Nephron progenitor cell (in vitro differentiated cells): ENCODE results near the gene ST3GAL4.
A peak's percentile ranks its signal among the peaks of the same experiment; 100 is the strongest.

ENCODE experiments used
- DNase-seq: peaks from one replicate; pipeline ENCODE4 v3.0.0; 2021
- H3K27ac Mint-ChIP-seq: 2 replicates; pipeline ENCODE4 v1.8.0; 2021; ENCODE audit warnings: mild to moderate bottlenecking, moderate library complexity, mixed read lengths
- H3K27me3 Mint-ChIP-seq: 2 replicates; pipeline ENCODE4 v1.8.0; 2021; ENCODE audit warnings: mild to moderate bottlenecking, low read depth, mixed read lengths; ENCODE audit not compliant: poor library complexity
- H3K36me3 Mint-ChIP-seq: 2 replicates; pipeline ENCODE4 v1.8.0; 2021; ENCODE audit warnings: low read depth, mixed read lengths
- H3K4me1 Mint-ChIP-seq: 2 replicates; pipeline ENCODE4 v1.8.0; 2021; ENCODE audit warnings: mixed read lengths
- H3K4me3 Mint-ChIP-seq: 2 replicates; pipeline ENCODE4 v1.8.0; 2021; ENCODE audit warnings: mild to moderate bottlenecking, moderate library complexity, mixed read lengths
- H3K9me3 Mint-ChIP-seq: 2 replicates; pipeline ENCODE4 v1.8.0; 2021; ENCODE audit warnings: mild to moderate bottlenecking, moderate library complexity, mixed read lengths
- TF ChIP-seq, protein P1 (sequence below): fragments of 200-600 bp; sonication (generic); IDR thresholded peaks from 2 replicates; pipeline ENCODE4 v1.5.0; 2021; ENCODE audit warnings: antibody characterized with exemption

ST3GAL4 gene

DNA sequence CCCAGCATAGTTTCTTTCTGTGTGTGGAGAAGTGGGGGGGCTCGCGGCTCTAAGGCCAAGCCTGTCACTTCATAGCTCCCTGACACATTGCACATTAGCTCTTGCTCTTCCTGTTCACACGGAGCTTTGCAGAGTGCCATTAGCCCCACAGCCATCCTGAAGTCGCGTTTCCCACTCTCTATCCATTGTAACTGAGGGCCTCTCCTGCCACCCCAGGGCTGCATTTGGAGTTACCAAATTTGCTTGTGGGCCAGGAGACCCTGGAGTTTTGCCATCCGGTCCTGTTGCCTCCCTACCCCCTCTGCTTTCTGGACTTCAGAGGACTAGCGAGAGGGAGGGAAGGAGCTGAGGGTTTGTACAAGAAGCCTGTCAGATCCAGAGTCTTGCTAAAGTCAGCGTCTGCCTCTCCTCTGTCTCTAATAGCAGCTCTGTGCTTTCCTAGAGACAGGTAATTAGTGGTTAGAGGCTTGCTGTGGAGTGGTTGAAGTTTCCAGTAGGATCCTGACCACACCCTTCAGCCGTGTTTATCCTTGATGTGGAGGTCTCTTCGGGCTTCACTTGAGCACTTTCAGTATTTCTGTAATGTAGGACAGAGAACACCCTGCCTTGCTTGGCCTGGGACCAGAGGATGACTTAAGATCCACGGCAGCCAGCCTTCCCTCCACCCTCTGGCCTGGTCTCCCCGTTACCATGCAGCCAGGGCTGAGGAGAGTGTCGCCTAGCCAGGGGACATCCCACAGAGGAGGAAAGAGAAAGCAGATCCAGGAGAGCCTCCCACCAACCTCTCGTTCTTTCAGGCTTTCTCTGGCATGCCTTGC, 37.5 kb upstream of the ST3GAL4 start:
- DNase-seq, result no peak
- TF ChIP-seq, protein P1, sequence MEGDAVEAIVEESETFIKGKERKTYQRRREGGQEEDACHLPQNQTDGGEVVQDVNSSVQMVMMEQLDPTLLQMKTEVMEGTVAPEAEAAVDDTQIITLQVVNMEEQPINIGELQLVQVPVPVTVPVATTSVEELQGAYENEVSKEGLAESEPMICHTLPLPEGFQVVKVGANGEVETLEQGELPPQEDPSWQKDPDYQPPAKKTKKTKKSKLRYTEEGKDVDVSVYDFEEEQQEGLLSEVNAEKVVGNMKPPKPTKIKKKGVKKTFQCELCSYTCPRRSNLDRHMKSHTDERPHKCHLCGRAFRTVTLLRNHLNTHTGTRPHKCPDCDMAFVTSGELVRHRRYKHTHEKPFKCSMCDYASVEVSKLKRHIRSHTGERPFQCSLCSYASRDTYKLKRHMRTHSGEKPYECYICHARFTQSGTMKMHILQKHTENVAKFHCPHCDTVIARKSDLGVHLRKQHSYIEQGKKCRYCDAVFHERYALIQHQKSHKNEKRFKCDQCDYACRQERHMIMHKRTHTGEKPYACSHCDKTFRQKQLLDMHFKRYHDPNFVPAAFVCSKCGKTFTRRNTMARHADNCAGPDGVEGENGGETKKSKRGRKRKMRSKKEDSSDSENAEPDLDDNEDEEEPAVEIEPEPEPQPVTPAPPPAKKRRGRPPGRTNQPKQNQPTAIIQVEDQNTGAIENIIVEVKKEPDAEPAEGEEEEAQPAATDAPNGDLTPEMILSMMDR, result no peak
- Mint-ChIP-seq H3K36me3 (peaks cover 61% of the 10 kb centered on the region), H3K4me1 (peaks cover 50% of the 10 kb centered on the region), H3K9me3 (peaks cover 20% of the 10 kb centered on the region), H3K4me3 (peak overlapping the region; percentile 44), H3K27me3 (peaks cover 2% of the 10 kb centered on the region), H3K27ac (peak overlapping the region; percentile 95)

DNA sequence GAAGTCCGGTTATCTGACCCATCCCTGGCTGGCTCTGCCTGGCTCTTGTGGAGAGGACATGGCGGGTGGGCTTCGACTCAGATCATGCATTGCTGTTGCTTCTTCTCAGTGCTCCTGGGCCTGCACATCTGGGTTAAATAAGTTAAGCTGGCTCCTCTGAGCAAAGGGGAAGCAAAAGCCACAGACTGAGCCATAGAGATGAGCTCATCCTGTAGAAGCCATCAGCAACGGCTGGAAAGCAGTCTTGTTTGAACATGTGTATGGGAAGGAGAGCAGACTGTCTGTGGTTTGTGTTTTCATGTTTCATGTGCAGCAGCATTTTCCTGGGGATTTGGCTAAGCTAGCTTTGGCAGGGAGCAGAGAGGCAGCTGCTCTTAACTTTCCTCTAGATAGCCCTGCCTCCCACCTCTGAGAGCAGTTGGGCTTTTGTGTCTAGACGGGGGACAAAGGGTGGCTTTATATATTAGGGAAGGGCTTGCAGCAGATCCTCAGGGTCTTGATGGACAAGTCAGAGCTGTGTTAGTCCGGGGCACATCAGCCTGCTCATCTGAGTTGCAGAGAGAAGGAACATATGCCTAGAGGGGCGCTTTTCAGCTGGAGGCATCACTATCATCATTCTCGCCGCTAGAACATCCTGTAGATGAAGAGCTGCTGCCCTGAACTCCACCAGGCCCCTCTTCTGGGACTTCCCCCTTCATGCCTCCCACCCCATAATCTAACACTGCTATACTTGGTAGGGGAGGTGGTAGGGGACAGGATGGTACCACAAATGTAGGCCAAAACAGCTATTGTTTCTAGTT, 36.7 kb upstream of the ST3GAL4 start:
- Mint-ChIP-seq H3K27ac (peak overlapping the region; percentile 95), H3K27me3 (peaks cover 4% of the 10 kb centered on the region), H3K4me3 (no peak overlapping the region), H3K4me1 (peaks cover 46% of the 10 kb centered on the region), H3K36me3 (peaks cover 55% of the 10 kb centered on the region), H3K9me3 (peaks cover 20% of the 10 kb centered on the region)
- DNase-seq, result no peak
- TF ChIP-seq, protein P1, result no peak

DNA sequence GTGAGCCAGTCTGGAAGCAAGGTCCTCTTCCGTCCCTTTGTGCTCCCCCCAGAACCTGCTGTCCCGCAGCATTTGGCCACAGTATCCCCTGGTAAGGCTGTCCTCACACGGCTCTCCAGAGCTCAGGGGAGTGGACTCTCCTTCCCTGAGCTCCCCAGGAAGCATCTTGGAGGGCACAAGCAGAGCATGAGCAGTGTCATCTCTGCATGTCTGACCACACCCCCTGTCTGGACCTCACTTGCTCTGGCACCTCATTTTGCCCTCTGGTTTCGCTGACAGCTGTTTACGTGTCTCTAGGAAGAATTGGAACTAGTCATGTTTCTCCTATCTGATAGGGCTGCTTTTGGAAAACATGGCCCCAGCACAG, 36.1 kb upstream of the ST3GAL4 start:
- Mint-ChIP-seq H3K36me3 (peaks cover 50% of the 10 kb centered on the region), H3K9me3 (peaks cover 18% of the 10 kb centered on the region), H3K27ac (peak overlapping the region; percentile 64)

GRCh38 chr11:126322996-126323395, 32.5 kb upstream of the ST3GAL4 start:
- Mint-ChIP-seq H3K36me3 (peaks cover 38% of the 10 kb centered on the region), H3K4me1 (peaks cover 55% of the 10 kb centered on the region), H3K27ac (no peak overlapping the region), H3K9me3 (no peaks in the 10 kb centered on the region), H3K4me3 (no peak overlapping the region), H3K27me3 (peaks cover 8% of the 10 kb centered on the region)
- no peak for DNase-seq
- TF ChIP-seq, protein P1, result no peak

More for the DNA sequence above, 36.1 kb upstream of the ST3GAL4 start:
- Mint-ChIP-seq H3K4me1 (peaks cover 46% of the 10 kb centered on the region), H3K4me3 (no peak overlapping the region), H3K27me3 (peaks cover 4% of the 10 kb centered on the region)
- DNase-seq, result no peak
- TF ChIP-seq, protein P1, result no peak

GRCh38 chr11:126327281-126328000, 28.0 kb upstream of the ST3GAL4 start:
- H3K4me3 Mint-ChIP-seq, result peak overlapping the region; percentile 49
- TF ChIP-seq, protein P1, result no peak
- H3K27me3 Mint-ChIP-seq, result peaks cover 8% of the 10 kb centered on the region
- DNase-seq, result no peak
- peak overlapping the region; percentile 97 for H3K27ac Mint-ChIP-seq
- no peaks in the 10 kb centered on the region for H3K9me3 Mint-ChIP-seq
- H3K4me1 Mint-ChIP-seq, result peaks cover 55% of the 10 kb centered on the region
- H3K36me3 Mint-ChIP-seq, result peaks cover 21% of the 10 kb centered on the region
